Stimulated activated CD8-positive, alpha-beta memory T cell treated with anti-CD3 and anti-CD28 coated beads, Interleukin-12 subunit alpha, Interleukin-12 subunit beta, amount 100 ng/mL, for 1 hour (primary cell): ENCODE results near the gene TAF7.
"Not testable (repeated sequence)": the region's sequence is repeated elsewhere in the genome, so short reads cannot be mapped to it uniquely, and the experiment has no call there.

Experiments
- DNase-seq: peaks from one replicate; pipeline ENCODE4 v3.0.0-alpha.2; 2020; ENCODE audit warnings: low read depth

Gene TAF7, protein sequence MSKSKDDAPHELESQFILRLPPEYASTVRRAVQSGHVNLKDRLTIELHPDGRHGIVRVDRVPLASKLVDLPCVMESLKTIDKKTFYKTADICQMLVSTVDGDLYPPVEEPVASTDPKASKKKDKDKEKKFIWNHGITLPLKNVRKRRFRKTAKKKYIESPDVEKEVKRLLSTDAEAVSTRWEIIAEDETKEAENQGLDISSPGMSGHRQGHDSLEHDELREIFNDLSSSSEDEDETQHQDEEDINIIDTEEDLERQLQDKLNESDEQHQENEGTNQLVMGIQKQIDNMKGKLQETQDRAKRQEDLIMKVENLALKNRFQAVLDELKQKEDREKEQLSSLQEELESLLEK

DNA sequence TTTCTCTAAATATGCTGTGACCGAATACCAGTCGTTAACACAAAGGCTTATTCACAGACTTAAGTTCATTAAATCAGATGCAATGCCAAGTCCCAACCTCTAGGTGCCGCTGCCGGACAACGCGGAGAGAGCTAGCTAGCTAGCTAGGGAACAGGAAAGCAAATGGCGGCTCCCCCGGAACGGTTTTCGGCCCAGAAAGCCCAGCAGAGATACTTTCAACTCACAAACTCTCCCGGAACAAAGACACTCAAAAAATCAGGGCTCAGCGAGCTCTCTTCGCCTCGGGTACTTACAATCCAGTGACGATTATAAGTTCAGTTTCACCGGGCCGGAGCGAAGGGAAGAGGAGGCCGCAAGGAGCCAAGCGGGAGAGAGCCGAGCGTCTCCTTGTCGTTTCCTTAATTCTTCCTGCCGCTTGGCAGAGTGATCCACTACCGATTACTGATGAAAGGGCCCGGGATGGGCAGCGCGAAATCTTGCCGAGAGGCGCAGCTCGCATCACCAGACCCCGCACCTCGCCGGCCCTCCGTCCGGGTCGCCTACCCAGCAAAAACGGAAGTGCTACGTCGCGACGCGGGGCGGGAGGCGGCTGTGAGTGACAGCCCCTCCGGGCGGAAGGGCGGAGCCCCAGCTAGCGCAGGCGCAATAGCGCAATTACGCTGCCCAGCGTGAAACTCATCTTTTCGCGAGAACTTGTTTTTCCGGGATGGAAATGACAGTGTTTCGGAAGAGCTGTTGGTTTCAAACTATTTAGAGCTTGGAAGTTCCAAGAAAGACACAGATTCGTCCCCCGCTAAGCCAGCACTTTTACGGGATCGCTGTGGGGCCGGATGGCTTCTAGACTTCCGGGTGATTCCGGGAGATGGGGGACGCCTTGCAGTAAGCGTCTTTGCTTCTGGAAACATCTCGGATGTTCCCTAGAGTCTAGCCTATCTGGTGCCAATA is at the start of gene TAF7:
Gene TAF7 (minus strand): TSS at position 560 of the 945 bp plus-strand sequence. CDS start 740 bp downstream, outside the sequence.
- peak; percentile 90 for DNase-seq

DNA sequence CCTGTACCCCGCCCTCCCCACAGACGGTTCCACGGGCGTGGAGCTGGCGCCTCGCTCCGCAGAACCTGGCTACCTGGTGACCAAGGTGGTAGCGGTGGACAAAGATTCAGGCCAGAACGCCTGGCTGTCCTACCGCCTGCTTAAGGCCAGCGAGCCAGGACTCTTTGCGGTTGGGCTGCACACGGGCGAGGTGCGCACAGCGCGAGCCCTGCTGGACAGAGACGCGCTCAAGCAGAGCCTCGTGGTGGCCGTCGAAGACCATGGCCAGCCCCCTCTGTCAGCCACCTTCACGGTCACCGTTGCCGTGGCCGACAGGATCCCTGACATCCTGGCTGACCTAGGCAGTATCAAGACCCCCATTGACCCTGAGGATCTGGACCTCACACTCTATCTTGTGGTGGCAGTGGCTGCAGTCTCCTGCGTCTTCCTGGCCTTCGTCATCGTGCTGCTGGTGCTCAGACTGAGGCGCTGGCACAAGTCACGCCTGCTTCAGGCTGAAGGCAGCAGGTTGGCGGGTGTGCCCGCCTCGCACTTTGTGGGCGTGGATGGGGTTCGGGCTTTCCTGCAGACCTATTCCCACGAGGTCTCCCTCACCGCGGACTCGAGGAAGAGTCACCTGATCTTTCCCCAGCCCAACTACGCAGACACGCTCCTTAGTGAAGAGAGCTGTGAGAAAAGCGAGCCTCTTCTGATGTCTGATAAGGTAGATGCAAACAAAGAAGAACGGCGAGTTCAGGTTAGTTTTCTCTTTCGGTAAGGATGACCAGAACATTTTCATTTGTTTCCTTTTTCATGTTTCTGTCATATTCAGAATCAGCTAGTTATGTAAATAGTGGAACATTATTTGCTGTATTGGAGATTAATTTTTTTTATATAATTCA is 45.7 kb upstream of the TAF7 start:
- DNase-seq, result no peak

DNA sequence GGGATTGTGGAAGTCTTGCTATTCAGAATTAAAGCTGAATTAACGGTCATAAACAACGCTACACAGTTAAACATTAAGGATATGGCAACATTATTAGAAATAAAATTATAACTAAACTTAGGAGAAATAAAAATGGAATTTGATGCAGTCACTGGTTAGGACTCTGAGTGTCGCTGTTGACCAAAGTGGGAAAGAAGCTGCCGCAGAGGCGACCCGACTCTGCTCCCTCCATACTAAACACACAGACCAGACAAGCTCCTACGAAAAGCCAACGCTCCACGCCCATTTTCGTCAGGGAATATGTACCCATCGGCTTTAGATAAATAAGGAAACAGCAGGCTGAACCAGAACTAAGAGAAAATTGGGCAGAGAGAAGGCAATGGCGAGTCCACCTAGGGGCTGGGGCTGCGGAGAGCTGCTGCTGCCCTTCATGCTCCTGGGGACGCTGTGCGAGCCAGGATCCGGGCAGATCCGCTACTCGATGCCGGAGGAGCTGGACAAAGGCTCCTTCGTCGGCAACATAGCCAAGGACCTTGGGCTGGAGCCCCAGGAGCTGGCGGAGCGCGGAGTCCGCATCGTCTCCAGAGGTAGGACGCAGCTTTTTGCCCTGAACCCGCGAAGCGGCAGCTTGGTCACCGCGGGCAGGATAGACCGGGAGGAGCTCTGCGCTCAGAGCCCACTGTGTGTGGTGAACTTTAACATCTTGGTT is 43.5 kb upstream of the TAF7 start, which contains the start of gene PCDHGA5:
Gene PCDHGA5 (plus strand): TSS at position 211 of the 709 bp plus-strand sequence. CDS start 169 bp downstream, at position 380.
- no peak for DNase-seq

DNA sequence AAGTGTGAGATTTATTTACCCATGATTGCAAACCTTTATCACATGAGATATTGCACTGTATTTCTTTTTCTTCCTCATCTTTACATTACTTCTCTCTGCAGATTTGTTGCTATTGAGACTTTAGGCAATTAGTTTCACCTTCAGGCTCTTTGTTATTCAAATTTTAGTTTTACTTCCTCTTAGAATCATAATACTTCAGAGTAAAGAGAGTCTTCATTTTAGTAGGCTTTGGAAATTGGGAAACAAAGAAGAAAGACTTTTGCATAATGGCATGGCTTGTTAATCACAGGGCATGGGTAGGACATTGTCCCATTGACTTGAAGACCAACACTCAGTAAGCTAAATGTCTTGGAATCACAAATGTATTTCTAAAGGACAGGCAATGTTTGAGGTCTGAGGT is 42.1 kb upstream of the TAF7 start:
- no peak for DNase-seq

DNA sequence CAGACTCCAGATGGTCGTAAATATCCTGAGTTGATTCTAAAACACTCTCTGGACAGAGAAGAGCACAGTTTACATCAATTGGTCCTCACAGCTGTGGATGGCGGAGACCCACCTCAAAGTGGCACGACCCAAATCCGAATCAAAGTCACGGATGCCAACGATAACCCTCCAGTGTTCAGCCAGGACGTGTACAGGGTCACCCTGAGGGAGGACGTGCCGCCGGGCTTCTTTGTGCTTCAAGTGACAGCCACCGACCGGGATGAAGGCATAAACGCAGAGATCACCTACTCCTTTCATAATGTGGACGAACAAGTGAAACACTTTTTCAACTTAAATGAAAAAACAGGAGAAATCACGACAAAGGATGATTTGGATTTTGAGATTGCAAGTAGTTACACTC is 40.1 kb upstream of the TAF7 start:
- DNase-seq, result no peak

DNA sequence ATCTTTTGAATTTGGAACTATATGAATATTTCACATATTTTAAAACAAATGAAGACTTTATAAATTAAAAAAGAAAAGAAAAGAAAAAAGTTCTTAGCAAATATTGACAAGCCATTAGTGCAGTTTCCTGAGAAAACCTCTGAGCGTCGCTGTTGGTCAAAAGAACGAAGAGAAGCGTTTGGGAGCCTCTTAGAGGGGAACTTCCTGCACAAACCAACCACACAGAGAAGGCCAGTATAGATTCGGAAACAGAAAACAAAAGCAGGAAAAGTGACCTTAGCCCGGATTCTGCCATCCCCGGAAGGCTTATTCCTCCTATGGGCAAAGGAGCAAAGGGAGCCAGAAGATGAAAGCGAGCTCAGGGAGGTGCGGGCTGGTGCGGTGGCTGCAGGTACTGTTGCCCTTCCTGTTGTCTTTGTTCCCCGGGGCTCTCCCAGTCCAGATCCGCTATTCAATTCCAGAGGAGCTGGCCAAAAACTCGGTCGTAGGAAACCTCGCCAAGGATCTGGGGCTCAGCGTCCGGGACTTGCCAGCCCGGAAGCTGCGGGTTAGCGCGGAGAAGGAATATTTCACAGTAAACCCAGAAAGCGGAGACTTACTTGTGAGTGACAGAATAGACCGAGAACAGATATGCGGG is 39.3 kb upstream of the TAF7 start, which contains the start of gene PCDHGB2:
Gene PCDHGB2 (plus strand): TSS at position 205 of the 637 bp plus-strand sequence. CDS start 142 bp downstream, at position 347.
- DNase-seq, result no peak

DNA sequence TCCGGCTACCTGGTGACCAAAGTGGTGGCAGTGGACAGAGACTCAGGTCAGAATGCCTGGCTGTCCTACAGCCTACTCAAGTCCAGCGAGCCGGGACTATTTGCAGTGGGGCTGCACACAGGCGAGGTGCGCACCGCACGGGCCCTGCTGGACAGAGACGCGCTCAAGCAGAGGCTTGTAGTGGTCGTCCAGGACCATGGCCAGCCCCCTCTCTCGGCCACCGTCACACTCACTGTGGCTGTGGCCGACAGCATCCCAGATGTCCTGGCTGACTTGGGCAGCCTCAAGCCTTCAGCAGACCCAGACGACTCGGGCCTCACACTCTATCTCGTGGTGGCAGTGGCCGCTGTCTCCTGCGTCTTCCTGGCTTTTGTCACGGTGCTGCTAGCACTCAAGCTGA is 36.4 kb upstream of the TAF7 start:
- no peak for DNase-seq

DNA sequence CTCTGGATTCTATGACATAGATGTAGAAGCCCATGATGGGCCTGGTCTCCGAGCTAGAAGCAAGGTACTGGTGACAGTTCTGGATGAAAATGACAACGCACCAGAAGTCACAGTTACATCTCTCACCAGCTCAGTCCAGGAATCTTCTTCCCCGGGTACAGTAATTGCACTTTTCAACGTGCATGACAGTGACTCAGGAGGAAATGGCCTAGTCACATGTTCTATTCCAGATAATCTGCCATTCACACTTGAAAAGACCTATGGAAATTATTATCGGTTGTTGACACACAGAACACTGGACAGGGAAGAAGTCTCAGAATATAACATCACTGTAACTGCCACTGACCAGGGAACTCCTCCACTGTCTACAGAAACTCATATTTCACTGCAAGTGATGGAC is 35.5 kb upstream of the TAF7 start:
- no peak for DNase-seq

DNA sequence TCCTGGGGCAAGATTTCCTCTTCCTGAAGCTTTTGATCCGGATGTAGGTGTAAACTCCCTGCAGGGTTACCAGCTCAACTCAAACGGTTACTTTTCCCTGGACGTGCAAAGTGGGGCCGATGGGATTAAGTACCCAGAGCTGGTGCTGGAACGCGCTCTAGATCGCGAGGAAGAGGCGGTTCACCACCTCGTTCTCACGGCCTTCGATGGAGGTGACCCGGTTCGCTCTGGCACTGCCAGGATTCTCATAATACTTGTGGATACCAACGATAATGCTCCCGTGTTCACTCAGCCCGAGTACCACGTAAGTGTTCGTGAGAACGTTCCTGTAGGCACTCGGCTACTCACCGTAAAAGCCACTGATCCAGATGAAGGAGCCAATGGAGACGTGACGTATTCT is 35.1 kb upstream of the TAF7 start:
- no peak for DNase-seq

DNA sequence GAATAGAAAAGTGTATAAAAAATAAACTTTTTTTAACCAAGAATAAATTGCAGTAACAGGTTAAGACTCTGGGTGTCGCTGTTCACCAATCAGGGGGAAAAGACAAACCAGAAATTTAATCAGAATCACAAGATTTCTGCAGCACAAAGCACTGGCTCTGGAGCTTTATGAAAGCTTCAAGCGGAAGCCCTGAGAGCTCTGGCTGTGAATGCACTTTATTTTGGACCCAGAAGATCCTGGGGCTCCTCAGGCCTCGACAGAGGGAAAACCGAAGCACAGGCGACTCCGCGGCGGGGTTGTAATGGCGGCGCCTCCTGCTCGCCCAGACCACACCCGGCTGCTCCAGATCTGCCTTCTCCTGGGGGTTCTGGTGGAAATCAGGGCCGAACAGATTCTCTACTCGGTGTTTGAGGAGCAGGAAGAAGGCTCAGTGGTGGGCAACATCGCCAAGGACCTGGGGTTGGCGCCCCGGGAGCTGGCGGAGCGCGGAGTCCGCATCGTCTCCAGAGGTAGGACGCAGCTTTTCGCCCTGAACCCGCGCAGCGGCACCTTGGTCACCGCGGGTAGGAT is 34.4 kb upstream of the TAF7 start, which contains the start of gene PCDHGA4:
Gene PCDHGA4 (plus strand): TSS at position 122 of the 570 bp plus-strand sequence. CDS start 87 bp downstream, at position 209.
- no peak for DNase-seq

DNA sequence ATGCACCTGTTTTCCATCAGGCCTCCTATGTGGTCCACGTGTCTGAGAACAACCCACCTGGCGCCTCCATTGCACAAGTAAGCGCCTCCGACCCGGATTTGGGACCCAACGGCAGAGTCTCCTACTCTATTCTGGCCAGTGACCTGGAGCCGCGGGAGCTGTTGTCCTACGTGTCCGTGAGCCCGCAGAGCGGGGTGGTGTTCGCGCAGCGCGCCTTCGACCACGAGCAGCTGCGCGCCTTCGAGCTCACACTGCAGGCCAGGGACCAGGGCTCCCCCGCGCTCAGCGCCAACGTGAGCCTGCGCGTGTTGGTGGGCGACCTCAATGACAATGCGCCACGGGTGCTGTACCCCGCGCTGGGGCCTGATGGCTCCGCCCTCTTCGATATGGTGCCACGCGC is 31.0 kb upstream of the TAF7 start:
- no peak for DNase-seq

DNA sequence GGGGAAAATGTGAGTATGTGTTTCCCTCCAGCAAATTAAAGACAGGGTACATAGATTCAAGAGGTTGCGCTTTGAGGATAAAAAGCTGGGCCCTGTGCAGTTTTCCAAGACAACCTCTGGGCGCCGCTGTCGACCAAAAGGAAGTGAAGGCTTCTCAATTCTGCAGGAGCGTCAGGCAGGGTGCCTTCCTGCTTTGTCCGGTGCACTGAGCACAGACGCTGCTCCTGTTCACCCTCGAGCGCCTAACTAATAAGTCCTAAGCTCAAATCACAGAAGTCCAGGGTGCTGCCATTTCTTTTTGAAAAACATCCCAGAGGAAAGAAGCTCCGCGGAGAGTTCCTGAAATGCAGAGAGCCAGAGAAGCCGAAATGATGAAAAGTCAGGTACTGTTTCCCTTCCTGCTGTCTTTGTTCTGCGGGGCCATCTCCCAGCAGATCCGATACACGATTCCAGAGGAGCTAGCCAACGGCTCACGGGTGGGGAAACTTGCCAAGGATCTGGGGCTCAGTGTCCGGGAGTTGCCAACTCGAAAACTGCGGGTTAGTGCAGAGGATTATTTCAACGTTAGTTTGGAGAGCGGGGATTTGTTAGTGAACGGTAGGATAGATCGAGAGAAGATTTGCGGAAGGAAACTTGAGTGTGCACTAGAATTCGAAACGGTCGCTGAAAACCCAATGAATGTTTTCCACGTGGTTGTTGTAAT is 29.5 kb upstream of the TAF7 start, which contains the start of gene PCDHGB1:
Gene PCDHGB1 (plus strand): TSS at position 183 of the 703 bp plus-strand sequence. CDS start 162 bp downstream, at position 345.
- DNase-seq, result no peak

DNA sequence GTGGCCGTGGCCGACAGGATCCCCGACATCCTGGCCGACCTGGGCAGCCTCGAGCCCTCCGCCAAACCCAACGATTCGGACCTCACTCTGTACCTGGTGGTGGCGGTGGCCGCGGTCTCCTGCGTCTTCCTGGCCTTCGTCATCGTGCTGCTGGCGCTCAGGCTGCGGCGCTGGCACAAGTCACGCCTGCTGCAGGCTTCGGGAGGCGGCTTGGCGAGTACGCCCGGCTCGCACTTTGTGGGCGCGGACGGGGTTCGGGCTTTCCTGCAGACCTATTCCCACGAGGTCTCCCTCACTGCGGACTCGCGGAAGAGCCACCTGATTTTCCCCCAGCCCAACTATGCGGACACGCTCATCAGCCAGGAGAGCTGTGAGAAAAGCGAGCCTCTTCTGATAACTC is 25.4 kb upstream of the TAF7 start:
- not testable (repeated sequence) for DNase-seq

DNA sequence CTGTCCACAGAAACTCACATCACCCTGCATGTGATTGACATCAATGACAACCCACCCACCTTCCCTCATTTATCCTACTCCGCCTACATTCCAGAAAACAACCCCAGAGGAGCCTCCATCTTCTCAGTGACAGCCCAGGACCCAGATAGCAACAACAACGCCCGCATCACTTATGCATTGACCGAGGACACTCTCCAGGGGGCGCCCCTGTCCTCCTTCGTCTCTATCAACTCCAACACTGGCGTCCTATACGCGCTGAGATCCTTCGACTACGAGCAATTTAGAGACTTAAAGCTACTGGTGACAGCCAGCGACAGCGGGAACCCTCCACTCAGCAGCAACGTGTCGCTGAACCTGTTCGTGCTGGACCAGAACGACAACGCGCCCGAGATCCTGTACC is 24.7 kb upstream of the TAF7 start:
- no peak for DNase-seq

DNA sequence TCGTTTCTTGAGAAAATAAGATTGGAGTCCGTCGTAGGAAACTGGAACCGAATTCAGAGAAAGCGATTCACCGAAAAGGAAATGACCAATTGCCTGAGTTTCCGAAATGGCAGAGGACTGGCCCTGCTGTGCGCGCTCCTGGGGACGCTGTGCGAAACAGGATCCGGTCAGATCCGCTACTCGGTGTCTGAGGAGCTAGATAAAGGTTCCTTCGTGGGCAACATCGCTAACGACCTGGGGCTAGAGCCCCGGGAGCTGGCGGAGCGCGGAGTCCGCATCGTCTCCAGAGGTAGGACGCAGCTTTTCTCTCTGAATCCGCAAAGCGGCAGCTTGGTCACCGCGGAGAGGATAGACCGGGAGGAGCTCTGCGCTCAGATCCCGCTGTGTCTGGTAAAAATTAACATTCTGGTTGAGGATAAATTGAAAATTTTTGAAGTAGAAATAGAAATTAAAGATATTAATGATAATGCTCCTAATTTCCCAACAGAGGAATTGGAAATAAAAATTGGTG is 23.4 kb upstream of the TAF7 start:
- no peak for DNase-seq

DNA sequence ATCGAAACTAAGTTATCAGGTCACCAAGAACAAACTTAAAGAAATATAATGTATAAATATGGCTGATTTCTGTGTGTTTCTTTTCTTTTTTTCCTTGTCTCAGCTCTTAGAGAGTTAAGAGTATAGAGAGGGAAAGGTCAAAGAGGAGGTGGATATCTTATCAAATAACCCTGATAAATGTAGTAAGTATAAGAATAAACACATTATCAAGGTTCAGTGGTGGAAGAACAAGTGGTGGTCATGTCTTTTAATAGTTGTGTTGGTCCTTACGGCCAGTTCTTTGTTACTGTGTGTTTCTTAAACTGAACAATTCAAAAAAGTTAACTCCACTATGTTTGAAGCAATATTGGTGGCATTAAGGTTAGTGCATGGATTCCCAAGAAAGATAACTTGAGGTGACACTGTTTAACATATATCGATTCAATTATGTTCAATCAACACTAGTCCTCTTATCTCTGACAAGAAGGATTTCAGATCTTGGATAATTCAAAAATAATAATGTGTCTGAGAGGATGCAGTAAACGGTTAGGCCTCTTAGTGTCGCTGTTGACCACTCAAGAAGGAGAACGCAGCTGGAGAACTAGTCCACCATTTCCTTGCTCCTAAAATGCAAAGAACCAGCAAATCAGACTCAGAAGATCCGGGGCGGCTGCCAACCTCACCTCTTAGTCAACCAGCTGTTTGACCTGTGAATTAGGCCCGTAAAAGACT is 22.8 kb upstream of the TAF7 start, which contains the start of gene PCDHGA3:
Gene PCDHGA3 (plus strand): TSS at position 588 of the 711 bp plus-strand sequence. CDS start 205 bp downstream, outside the sequence.
- DNase-seq, result no peak

DNA sequence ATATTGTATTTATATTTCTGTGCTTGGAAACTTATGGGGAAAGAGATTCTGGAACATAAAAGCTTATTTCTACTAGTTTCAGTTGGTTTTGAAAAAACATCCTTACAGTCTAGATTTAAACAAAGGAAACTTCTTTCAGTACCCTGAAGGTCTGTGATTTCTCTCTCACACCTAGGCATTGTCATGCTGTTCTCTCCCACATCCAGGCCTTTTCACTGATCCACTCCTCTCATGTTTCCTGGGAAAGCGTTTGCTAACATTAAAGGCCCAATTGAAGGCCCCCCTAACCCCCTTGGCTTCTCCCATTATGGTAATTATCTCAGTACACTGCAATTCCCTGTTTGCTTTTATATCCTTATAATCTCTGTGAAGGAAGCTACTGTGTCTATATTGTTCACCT is 22.2 kb upstream of the TAF7 start:
- DNase-seq, result no peak

DNA sequence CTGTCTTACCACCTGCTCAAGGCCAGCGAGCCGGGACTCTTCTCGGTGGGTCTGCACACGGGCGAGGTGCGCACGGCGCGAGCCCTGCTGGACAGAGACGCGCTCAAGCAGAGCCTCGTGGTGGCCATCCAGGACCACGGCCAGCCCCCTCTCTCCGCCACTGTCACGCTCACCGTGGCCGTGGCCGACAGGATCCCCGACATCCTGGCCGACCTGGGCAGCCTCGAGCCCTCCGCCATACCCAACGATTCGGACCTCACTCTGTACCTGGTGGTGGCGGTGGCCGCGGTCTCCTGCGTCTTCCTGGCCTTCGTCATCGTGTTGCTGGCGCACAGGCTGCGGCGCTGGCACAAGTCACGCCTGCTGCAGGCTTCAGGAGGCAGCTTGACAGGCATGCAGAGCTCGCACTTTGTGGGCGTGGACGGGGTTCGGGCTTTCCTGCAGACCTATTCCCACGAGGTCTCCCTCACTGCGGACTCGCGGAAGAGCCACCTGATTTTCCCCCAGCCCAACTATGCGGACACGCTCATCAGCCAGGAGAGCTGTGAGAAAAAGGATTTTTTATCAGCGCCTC is 20.3 kb upstream of the TAF7 start:
- not testable (repeated sequence) for DNase-seq
